RWPE2 (cell line): Measurements from ENCODE around the gene MORN2.
"Not testable (repeated sequence)": the region's sequence is repeated elsewhere in the genome, so short reads cannot be mapped to it uniquely, and the experiment has no call there.

Experiments
- ATAC-seq: fragments of 200-7000 bp; cut with Tn5 transposase; 3 replicates; pipeline ENCODE4 v1.9.1; 2021; ENCODE audit warnings: low read depth
- DNase-seq: peaks from one replicate; pipeline ENCODE4 v3.0.0-alpha.2; 2020; ENCODE audit warnings: low spot score
- H3K27ac ChIP-seq: fragments of 450-650 bp; 2 replicates; pipeline ENCODE4 v1.5.1; 2017; ENCODE audit warnings: mild to moderate bottlenecking; ENCODE audit not compliant: poor library complexity, severe bottlenecking
- H3K27me3 ChIP-seq: fragments of 250-450 bp; sonication (Bioruptor Pico); 2 replicates; pipeline ENCODE4 v1.5.1; 2021; ENCODE audit warnings: mild to moderate bottlenecking, moderate library complexity; ENCODE audit not compliant: insufficient read depth, poor library complexity, severe bottlenecking
- H3K36me3 ChIP-seq: fragments of 250-450 bp; sonication (Bioruptor Pico); 2 replicates; pipeline ENCODE4 v1.5.1; 2020; ENCODE audit warnings: low read depth, mild to moderate bottlenecking, moderate library complexity
- H3K4me1 ChIP-seq: fragments of 250-450 bp; sonication (Bioruptor Pico); 2 replicates; pipeline ENCODE4 v1.5.1; 2021; ENCODE audit warnings: mild to moderate bottlenecking, moderate library complexity; ENCODE audit not compliant: insufficient read depth, poor library complexity, severe bottlenecking
- H3K4me3 ChIP-seq: fragments of 250-450 bp; sonication (Bioruptor Pico); 2 replicates; pipeline ENCODE4 v1.5.1; 2021; ENCODE audit warnings: mild to moderate bottlenecking, moderate library complexity; ENCODE audit not compliant: severe bottlenecking
- H3K9me3 ChIP-seq: fragments of 250-450 bp; sonication (Bioruptor Pico); 2 replicates; pipeline ENCODE4 v1.5.1; 2021; ENCODE audit warnings: mild to moderate bottlenecking, moderate library complexity; ENCODE audit not compliant: severe bottlenecking
- TF ChIP-seq, protein P1 (sequence below): fragments of 450-650 bp; IDR thresholded peaks from one replicate; pipeline ENCODE4 v1.5.1; 2017; ENCODE audit warnings: mild to moderate bottlenecking, moderate library complexity; ENCODE audit not compliant: poor library complexity, severe bottlenecking

The MORN2 gene

DNA sequence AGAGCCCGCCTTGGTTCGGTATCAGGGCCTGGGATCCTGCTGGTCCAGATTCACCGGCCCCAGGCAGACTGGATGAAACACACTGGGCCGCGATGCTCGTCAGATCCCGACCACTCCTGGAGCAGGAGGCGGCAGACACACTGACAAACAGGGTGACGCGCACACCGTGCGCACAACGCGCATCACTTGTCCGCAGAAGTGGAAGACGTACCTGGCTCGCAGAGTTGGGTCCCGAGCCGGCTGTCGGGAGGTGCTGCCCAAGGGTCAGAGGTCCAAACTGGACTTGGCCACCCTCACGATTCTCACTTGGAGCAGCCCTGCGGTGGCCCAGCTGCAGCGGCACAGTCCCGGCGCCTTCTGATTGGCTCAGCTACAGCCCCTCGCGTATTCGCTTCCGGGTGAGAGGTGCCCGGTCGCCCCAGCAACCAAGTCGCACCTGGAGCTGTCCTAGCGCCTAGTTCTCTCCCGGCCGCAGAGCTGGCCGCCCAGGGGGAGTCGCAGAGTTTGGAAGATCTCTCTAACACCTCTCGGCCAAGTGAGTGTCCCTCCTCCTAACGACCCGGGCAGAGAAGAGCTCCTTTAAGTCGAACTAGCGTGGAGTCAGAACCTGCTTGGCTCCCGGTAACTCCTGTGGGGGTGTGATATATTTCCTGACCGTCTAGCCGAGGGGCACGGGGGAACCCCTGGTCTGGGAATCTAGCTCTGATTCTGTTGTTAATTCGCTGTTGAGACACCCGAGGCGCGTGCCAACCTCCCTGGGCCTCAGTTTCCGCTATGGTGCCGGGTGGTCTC lies at the start of gene MORN2, which contains the start of gene DHX57:
TSS of gene MORN2 (plus strand) at position 401 of the 792 bp plus-strand sequence.
TSS of gene DHX57 (minus strand) at position 359 of the 792 bp plus-strand sequence. CDS start 7,529 bp downstream, outside the sequence.
- Histone ChIP-seq H3K27me3 (no peaks in the 10 kb centered on the region), H3K36me3 (peaks cover 8% of the 10 kb centered on the region), H3K4me1 (no peaks in the 10 kb centered on the region), H3K4me3 (peak within 1 kb of the TSS; percentile 68), H3K9me3 (peaks cover 8% of the 10 kb centered on the region), H3K27ac (peak within 1 kb of the TSS; percentile 19)
- TF ChIP-seq, protein P1, sequence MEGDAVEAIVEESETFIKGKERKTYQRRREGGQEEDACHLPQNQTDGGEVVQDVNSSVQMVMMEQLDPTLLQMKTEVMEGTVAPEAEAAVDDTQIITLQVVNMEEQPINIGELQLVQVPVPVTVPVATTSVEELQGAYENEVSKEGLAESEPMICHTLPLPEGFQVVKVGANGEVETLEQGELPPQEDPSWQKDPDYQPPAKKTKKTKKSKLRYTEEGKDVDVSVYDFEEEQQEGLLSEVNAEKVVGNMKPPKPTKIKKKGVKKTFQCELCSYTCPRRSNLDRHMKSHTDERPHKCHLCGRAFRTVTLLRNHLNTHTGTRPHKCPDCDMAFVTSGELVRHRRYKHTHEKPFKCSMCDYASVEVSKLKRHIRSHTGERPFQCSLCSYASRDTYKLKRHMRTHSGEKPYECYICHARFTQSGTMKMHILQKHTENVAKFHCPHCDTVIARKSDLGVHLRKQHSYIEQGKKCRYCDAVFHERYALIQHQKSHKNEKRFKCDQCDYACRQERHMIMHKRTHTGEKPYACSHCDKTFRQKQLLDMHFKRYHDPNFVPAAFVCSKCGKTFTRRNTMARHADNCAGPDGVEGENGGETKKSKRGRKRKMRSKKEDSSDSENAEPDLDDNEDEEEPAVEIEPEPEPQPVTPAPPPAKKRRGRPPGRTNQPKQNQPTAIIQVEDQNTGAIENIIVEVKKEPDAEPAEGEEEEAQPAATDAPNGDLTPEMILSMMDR = no peak
- peak; percentile 85 for DNase-seq
- ATAC-seq = peak; percentile 98

DNA sequence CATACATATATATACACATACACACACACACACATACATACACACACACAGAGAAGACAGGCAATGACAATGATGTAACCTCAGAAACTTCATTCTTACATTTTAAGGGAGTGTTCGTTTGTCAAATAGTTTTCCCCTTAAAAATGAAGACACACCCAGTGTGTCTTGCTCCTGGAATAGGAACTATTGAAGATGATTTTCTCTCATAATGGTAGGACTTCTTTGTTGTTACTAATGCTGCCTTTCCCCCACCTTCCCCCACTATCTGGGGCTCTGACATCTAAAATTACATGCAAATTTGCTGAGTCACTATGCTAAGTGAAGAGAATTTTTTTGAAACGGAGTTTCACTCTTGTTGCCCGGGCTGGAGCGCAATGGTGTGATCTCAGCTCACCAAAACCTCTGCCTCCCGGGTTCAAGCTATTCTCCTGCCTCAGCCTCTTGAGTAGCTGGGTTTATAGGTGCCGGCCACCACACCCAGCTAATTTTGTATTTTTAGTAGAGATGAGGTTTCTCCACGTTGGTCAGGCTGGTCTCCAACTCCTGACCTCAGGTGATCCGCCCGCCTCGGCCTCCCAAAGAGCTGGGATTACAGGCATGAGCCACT lies 48.1 kb upstream of the MORN2 start:
- H3K4me3 ChIP-seq, DNase-seq, H3K9me3 ChIP-seq, H3K27me3 ChIP-seq, H3K4me1 ChIP-seq: not testable (repeated sequence)
- peak overlapping the region; percentile 15 for H3K27ac ChIP-seq
- peak; percentile 51; the same call in 2 of the 3 replicates for ATAC-seq
- peaks cover 71% of the 10 kb centered on the region for H3K36me3 ChIP-seq

- no peaks in the 10 kb centered on the region for H3K27me3 ChIP-seq
- H3K27ac ChIP-seq = peak overlapping the region; percentile 15
- ATAC-seq (no peak), DNase-seq (no peak)
- no peaks in the 10 kb centered on the region for H3K9me3 ChIP-seq
- H3K4me3 ChIP-seq = no peak overlapping the region
- peaks cover 6% of the 10 kb centered on the region for H3K4me1 ChIP-seq
- peaks cover 63% of the 10 kb centered on the region for H3K36me3 ChIP-seq
- TF ChIP-seq, protein P1 = no peak
Measured at GRCh38 chr2:38828460-38828859, 47.3 kb upstream of the MORN2 start.

- Histone ChIP-seq H3K4me3 (no peak overlapping the region), H3K27ac (no peak overlapping the region), H3K9me3 (no peaks in the 10 kb centered on the region), H3K4me1 (peaks cover 6% of the 10 kb centered on the region), H3K36me3 (peaks cover 63% of the 10 kb centered on the region), H3K27me3 (no peaks in the 10 kb centered on the region)
- TF ChIP-seq, protein P1 = no peak
- ATAC-seq (no peak), DNase-seq (no peak)
Measured at GRCh38 chr2:38829971-38830370, 45.8 kb upstream of the MORN2 start.

DNA sequence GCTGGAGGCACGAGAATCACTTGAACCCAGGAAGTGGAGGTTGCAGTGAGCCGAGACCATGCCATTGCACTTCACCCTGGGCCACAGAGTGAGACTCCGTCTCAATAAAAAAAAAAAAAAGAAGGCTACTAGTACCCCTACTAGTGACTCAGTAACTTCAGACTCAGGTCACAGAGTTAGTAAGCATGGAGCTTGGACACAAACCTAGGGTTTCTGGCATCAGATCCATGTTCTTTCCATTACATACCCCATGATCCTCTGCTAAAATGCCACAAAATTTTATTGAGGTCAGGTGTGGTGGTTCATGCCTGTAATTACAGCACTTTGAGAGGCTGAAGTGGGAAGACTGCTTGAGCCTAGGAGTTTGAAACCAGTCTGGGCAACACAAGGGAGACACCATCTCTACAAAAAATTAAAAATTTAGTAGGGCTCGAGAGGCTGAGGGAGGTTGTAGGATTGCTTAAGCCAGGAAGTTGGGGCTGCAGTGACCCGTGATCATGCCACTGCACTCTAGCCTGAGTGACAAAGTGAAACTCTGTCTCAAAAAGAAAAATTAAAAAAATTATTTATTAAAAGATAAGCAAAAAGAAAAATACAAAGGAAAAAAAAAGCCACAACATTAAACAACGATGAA lies 45.1 kb upstream of the MORN2 start:
- Histone ChIP-seq H3K4me1 (peaks cover 6% of the 10 kb centered on the region), H3K27me3 (no peaks in the 10 kb centered on the region), H3K4me3 (no peak overlapping the region), H3K27ac (no peak overlapping the region), H3K9me3 (no peaks in the 10 kb centered on the region), H3K36me3 (peaks cover 60% of the 10 kb centered on the region)
- TF ChIP-seq, protein P1 = no peak
- DNase-seq (no peak), ATAC-seq (no peak)
